OCI-LY1 (cell line): ENCODE measurements around the gene GLIPR2.

Source experiments
- H2AFZ ChIP-seq: fragments of 200-600 bp; sonication (generic), shearing (Covaris generic); 2 replicates; pipeline ENCODE4 v1.6.0; 2014; ENCODE audit warnings: antibody characterized with exemption, mild to moderate bottlenecking, low read length
- H3F3A ChIP-seq: fragments of 200-600 bp; sonication (generic), shearing (Covaris generic); 2 replicates; pipeline ENCODE4 v1.6.0; 2014; ENCODE audit warnings: mild to moderate bottlenecking, antibody characterized with exemption, low read length, moderate library complexity; ENCODE audit not compliant: insufficient read depth
- H3K27ac ChIP-seq: fragments of 200-600 bp; sonication (generic); 2 replicates; pipeline ENCODE4 v1.5.1; 2014; ENCODE audit warnings: low read length, mixed run types, mild to moderate bottlenecking, low read depth; ENCODE audit not compliant: poor library complexity, severe bottlenecking
- H3K27me3 ChIP-seq: fragments of 200-600 bp; sonication (generic); 2 replicates; pipeline ENCODE4 v1.6.0; 2014; ENCODE audit warnings: antibody characterized with exemption, mild to moderate bottlenecking, low read length, moderate library complexity; ENCODE audit not compliant: insufficient read depth
- H3K36me3 ChIP-seq: fragments of 200-600 bp; sonication (generic); 2 replicates; pipeline ENCODE4 v1.6.1; 2014; ENCODE audit warnings: mild to moderate bottlenecking, antibody characterized with exemption, low read length, moderate library complexity, mixed read lengths; ENCODE audit not compliant: insufficient read depth
- H3K4me1 ChIP-seq: fragments of 200-600 bp; sonication (generic); 2 replicates; pipeline ENCODE4 v1.5.1; 2014; ENCODE audit warnings: mild to moderate bottlenecking, low read length, moderate library complexity; ENCODE audit not compliant: insufficient read depth, severe bottlenecking
- H3K4me2 ChIP-seq: fragments of 200-600 bp; sonication (generic), shearing (Covaris generic); 2 replicates; pipeline ENCODE4 v1.6.1; 2014; ENCODE audit warnings: low read length
- H3K4me3 ChIP-seq: fragments of 200-600 bp; sonication (generic); 2 replicates; pipeline ENCODE4 v1.5.1; 2014; ENCODE audit warnings: low read length, low read depth, mild to moderate bottlenecking, mixed read lengths; ENCODE audit not compliant: poor library complexity, severe bottlenecking
- H3K79me2 ChIP-seq: fragments of 200-600 bp; shearing (Covaris generic); 2 replicates; pipeline ENCODE4 v1.6.1; 2016; ENCODE audit warnings: mixed run types, low read length, mixed read lengths; ENCODE audit not compliant: insufficient read depth
- H3K9ac ChIP-seq: fragments of 200-600 bp; sonication (generic), shearing (Covaris generic); 2 replicates; pipeline ENCODE4 v1.6.1; 2014; ENCODE audit warnings: mild to moderate bottlenecking, low read length, mixed read lengths
- H3K9me2 ChIP-seq: fragments of 200-600 bp; sonication (generic), shearing (Covaris generic); 2 replicates; pipeline ENCODE4 v1.6.1; 2014; ENCODE audit warnings: low read depth, mild to moderate bottlenecking, low read length, mixed read lengths
- H3K9me3 ChIP-seq: fragments of 200-600 bp; shearing (Covaris generic); 2 replicates; pipeline ENCODE4 v1.6.1; 2014; ENCODE audit warnings: low read length, mixed read lengths
- H4K20me1 ChIP-seq: fragments of 200-600 bp; sonication (generic), shearing (Covaris generic); 2 replicates; pipeline ENCODE4 v1.6.0; 2016; ENCODE audit warnings: mild to moderate bottlenecking, low read length; ENCODE audit not compliant: insufficient read depth
- EZH2 ChIP-seq: fragments of 200-600 bp; sonication (generic), shearing (Covaris generic); IDR thresholded peaks from 2 replicates; pipeline ENCODE4 v1.8.0; 2017; ENCODE audit warnings: borderline replicate concordance, mixed run types, mild to moderate bottlenecking, antibody characterized with exemption, low read length, moderate library complexity, mixed read lengths
- TF ChIP-seq, protein P1 (sequence below): fragments of 200-600 bp; sonication (generic), shearing (Covaris generic); IDR thresholded peaks from 2 replicates; pipeline ENCODE4 v1.5.1; 2017; ENCODE audit warnings: mild to moderate bottlenecking, antibody characterized with exemption, low read length, moderate library complexity, mixed read lengths

The GLIPR2 gene

DNA sequence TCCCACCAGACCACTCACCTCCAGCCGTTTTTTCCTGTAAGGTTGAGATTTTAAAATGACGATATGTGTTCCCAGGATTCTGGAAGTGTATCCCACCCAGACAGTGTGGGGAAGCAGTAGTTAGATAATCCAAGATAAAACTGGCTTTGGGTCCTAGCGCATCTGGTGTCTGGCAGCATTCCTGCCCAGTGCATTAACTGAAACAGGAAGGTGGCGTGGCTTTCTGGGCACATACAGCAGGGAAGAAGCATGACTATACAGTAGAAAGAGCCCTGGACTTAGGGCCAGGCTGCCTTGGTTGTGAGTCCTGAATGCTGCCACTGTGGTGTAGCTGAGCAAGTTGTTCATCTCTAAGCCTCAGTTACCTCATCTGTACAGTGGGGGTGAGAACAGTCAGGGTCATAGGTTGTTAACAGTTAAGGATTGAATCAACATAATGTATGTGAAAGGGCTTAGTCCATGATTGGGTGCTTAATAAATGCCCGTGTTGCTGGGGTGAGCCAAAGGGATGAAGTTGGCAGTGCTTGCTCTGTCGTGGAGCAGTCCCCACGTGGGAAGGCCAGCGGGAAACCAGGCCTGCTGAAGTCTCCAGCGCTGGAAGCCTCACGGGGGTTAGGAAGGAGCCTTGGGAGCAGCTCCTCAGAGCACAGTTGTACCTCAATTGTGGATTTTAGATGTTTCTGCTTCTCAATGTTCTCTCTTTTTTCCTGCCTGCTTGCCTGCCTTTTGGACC, 72.2 kb downstream of the GLIPR2 start:
- no peak for TF ChIP-seq EZH2
- TF ChIP-seq, protein P1, sequence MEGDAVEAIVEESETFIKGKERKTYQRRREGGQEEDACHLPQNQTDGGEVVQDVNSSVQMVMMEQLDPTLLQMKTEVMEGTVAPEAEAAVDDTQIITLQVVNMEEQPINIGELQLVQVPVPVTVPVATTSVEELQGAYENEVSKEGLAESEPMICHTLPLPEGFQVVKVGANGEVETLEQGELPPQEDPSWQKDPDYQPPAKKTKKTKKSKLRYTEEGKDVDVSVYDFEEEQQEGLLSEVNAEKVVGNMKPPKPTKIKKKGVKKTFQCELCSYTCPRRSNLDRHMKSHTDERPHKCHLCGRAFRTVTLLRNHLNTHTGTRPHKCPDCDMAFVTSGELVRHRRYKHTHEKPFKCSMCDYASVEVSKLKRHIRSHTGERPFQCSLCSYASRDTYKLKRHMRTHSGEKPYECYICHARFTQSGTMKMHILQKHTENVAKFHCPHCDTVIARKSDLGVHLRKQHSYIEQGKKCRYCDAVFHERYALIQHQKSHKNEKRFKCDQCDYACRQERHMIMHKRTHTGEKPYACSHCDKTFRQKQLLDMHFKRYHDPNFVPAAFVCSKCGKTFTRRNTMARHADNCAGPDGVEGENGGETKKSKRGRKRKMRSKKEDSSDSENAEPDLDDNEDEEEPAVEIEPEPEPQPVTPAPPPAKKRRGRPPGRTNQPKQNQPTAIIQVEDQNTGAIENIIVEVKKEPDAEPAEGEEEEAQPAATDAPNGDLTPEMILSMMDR, result no peak
- Histone ChIP-seq H3K27ac (no peak overlapping the region), H3K79me2 (0 out of 2 replicates have a peak, but pooled peaks cover 3% of the 10 kb centered on the region), H3K4me1 (no peaks in the 10 kb centered on the region), H3K4me2 (no peak overlapping the region), H3K9me3 (no peaks in the 10 kb centered on the region), H3K27me3 (no peaks in the 10 kb centered on the region), H3F3A (no peaks in the 10 kb centered on the region), H3K9me2 (no peaks in the 10 kb centered on the region), H3K36me3 (peaks cover 100% of the 10 kb centered on the region), H4K20me1 (no peaks in the 10 kb centered on the region), H3K9ac (no peak overlapping the region), H3K4me3 (no peak overlapping the region), H2AFZ (no peak overlapping the region)

DNA sequence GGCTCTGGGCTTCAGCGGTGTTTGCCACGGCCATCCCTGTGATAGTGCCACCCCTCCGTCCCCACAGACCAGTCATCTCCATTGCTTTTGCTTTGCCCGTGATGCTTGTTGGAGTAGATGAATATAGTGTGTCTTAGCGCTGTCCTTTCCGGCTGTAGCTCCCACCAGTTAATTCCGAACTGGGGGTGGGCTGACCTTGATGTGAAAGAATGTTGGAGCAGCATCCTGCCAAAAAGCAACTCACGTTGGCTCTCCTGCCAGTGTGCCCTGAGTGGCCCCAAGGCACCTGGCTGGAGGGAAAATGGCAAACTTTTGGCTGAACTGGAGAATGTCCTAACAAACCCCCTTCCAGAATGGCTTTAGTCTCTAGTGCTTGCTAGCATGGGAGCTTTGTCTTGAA, 74.2 kb downstream of the GLIPR2 start:
- TF ChIP-seq, protein P1, result no peak
- no peak for TF ChIP-seq EZH2
- H3K9me2 ChIP-seq, result no peaks in the 10 kb centered on the region
- H3K27ac ChIP-seq, result no peak overlapping the region
- H3K9me3 ChIP-seq, result no peaks in the 10 kb centered on the region
- no peak overlapping the region for H3K4me3 ChIP-seq
- no peak overlapping the region for H3K9ac ChIP-seq
- H2AFZ ChIP-seq, result no peak overlapping the region
- H3K4me1 ChIP-seq, result no peaks in the 10 kb centered on the region
- no peaks in the 10 kb centered on the region for H3K27me3 ChIP-seq
- no peaks in the 10 kb centered on the region for H3F3A ChIP-seq
- H4K20me1 ChIP-seq, result no peaks in the 10 kb centered on the region
- H3K4me2 ChIP-seq, result no peak overlapping the region
- H3K36me3 ChIP-seq, result peaks cover 96% of the 10 kb centered on the region
- H3K79me2 ChIP-seq, result 0 out of 2 replicates have a peak, but pooled peaks cover 3% of the 10 kb centered on the region

DNA sequence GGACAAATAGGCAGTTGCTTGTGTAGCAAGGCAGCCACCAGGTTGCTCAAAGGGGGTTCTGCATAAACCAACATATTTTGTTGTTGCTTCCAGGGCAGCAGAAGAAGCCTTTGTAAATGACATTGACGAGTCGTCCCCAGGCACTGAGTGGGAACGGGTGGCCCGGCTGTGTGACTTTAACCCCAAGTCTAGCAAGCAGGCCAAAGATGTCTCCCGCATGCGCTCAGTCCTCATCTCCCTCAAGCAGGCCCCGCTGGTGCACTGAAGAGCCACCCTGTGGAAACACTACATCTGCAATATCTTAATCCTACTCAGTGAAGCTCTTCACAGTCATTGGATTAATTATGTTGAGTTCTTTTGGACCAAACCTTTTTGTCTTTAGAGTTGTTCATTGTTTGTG, 75.0 kb downstream of the GLIPR2 start:
- Histone ChIP-seq H3K9ac (no peak overlapping the region), H3K4me3 (no peak overlapping the region), H2AFZ (no peak overlapping the region), H3K79me2 (0 out of 2 replicates have a peak, but pooled peaks cover 3% of the 10 kb centered on the region), H3K4me1 (no peaks in the 10 kb centered on the region), H3K27ac (no peak overlapping the region), H3K27me3 (no peaks in the 10 kb centered on the region), H3K36me3 (peaks cover 92% of the 10 kb centered on the region), H3K9me3 (no peaks in the 10 kb centered on the region), H3K9me2 (no peaks in the 10 kb centered on the region), H4K20me1 (no peaks in the 10 kb centered on the region), H3F3A (no peaks in the 10 kb centered on the region), H3K4me2 (no peak overlapping the region)
- no peak for TF ChIP-seq EZH2
- TF ChIP-seq, protein P1, result no peak
